K562 (cell line): ENCODE measurements around the gene SHROOM3. TPM values are rescaled to one million over a fixed set of nuclear protein-coding genes. Genes with fewer than 3 reads are reported as not detected.

Experiments used
- ATAC-seq: fragments of 200-7000 bp; cut with Tn5 transposase; 3 replicates; pipeline ENCODE4 v1.9.1; 2020; ENCODE audit warnings: moderate library complexity
- BruUV-seq: library from RNA; stranded (reverse); fragments of 400-500 nt; replicated peaks from 2 replicates; lab custom pipeline; 2021; lab: Mats Ljungman, UMichigan
- CTCF ChIA-PET: fragments of 300-600 bp; formaldehyde crosslinking; extraction: SDS; loops from one replicate; lab custom pipeline; 2021; ENCODE audit warnings: low intra/inter-chr PET ratio; lab: Yijun Ruan, JAX
- POLR2A ChIA-PET: fragments of 300-600, 350-650 bp; sonication (Branson Sonifier 250); formaldehyde crosslinking; extraction: SDS; loops from one replicate; lab custom pipeline; 2021; ENCODE audit warnings: antibody characterized with exemption, inconsistent platforms; lab: Yijun Ruan, JAX
- DNase-seq, 4 experiments: peaks; one replicate each; pipeline versions ENCODE4 v3.0.0 to v3.0.0-alpha.2; 2011 to 2018; ENCODE audit warnings: low spot score in 3 of 4, mixed read lengths in 3 of 4; ENCODE audit errors: extremely low read depth in 1 of 4
- FAIRE-seq: peaks from 2 replicates; lab custom pipeline; 2011; peaks lifted over from hg19 to GRCh38; lab: Jason Lieb, UNC
- H2AFZ ChIP-seq: 2 replicates; pipeline ENCODE4 v1.6.0; 2011; ENCODE audit warnings: low read depth, low read length, control low read depth, inconsistent platforms
- H3K27ac ChIP-seq: fragments of 200-600 bp; 3 replicates; pipeline ENCODE4 v1.8.0; 2011; ENCODE audit warnings: low read depth, mild to moderate bottlenecking, control low read depth, inconsistent platforms, low read length, moderate library complexity, mixed read lengths; ENCODE audit errors: extremely low read depth
- H3K27me3 ChIP-seq, 2 experiments: fragments of 300-600 bp in 1 of 2; 2 replicates in 1 of 2; 3 replicates in 1 of 2; pipeline versions ENCODE4 v1.6.0 to v1.8.0; 2011; ENCODE audit warnings: inconsistent platforms in 2 of 2, low read length in 2 of 2, mild to moderate bottlenecking in 1 of 2, mixed read lengths in 1 of 2, moderate library complexity in 1 of 2; ENCODE audit not compliant: control insufficient read depth in 2 of 2, insufficient read depth in 2 of 2
- H3K36me3 ChIP-seq: fragments of 300-600 bp; 3 replicates; pipeline ENCODE4 v1.8.0; 2011; ENCODE audit warnings: mild to moderate bottlenecking, low read length, inconsistent platforms; ENCODE audit not compliant: control insufficient read depth, insufficient read depth
- H3K4me1 ChIP-seq, 2 experiments: fragments of 200-600 bp in 1 of 2; replicated peaks in 1 of 2; 2 replicates in 1 of 2; 3 replicates in 1 of 2; pipeline versions ENCODE4 v1.5.1 to v1.8.0; 2011; ENCODE audit warnings: inconsistent platforms in 2 of 2, low read length in 2 of 2, mild to moderate bottlenecking in 1 of 2, mixed read lengths in 1 of 2, moderate library complexity in 1 of 2; ENCODE audit not compliant: control insufficient read depth in 2 of 2, insufficient read depth in 2 of 2
- H3K4me2 ChIP-seq: 2 replicates; pipeline ENCODE4 v1.6.1; 2011; ENCODE audit warnings: low read length, control low read depth, inconsistent platforms, mixed read lengths; ENCODE audit not compliant: insufficient read depth
- H3K4me3 ChIP-seq: fragments of 200-600 bp; sonication (generic), shearing (Covaris generic); 2 replicates; pipeline ENCODE4 v1.5.1; 2016; ENCODE audit warnings: control low read depth, inconsistent platforms
- H3K79me2 ChIP-seq: fragments of 200-600 bp; 3 replicates; pipeline ENCODE4 v1.8.0; 2011; ENCODE audit warnings: low read length, inconsistent platforms; ENCODE audit not compliant: control insufficient read depth, insufficient read depth
- H3K9ac ChIP-seq, 2 experiments: 2 replicates each; pipeline versions ENCODE4 v1.6.0 to v1.6.1; 2011; ENCODE audit warnings: low read depth in 2 of 2, low read length in 2 of 2, control low read depth in 1 of 2, inconsistent platforms in 1 of 2, mild to moderate bottlenecking in 1 of 2, mixed read lengths in 1 of 2; ENCODE audit not compliant: insufficient read depth in 1 of 2
- H3K9me1 ChIP-seq: one replicate; pipeline ENCODE4 v1.6.0; 2011; ENCODE audit warnings: inconsistent platforms, mild to moderate bottlenecking, low read length, moderate library complexity; ENCODE audit not compliant: control insufficient read depth, insufficient read depth
- H3K9me3 ChIP-seq: replicated peaks from 2 replicates; pipeline ENCODE4 v1.5.1; 2011; ENCODE audit warnings: low read depth, low read length, inconsistent platforms; ENCODE audit not compliant: control insufficient read depth, insufficient read depth
- H4K20me1 ChIP-seq: replicated peaks from 2 replicates; pipeline ENCODE4 v1.6.1; 2011; ENCODE audit warnings: low read length, inconsistent platforms, mixed read lengths; ENCODE audit not compliant: control insufficient read depth, insufficient read depth
- C11orf30 ChIP-seq: fragments of 450-650 bp; IDR thresholded peaks from 2 replicates; pipeline ENCODE4 v1.6.1; 2016; ENCODE audit warnings: low read depth, mild to moderate bottlenecking
- GATAD2A ChIP-seq: fragments of 450-650 bp; IDR thresholded peaks from 2 replicates; pipeline ENCODE4 v1.6.1; 2017
- MAFF ChIP-seq: IDR thresholded peaks from 2 replicates; pipeline ENCODE4 v1.6.1; 2012; ENCODE audit warnings: low read length, improper control_type of control experiment
- RBM39 ChIP-seq: fragments of 200-400 bp; formaldehyde crosslinking; optimal IDR thresholded peaks from 2 replicates; pipeline ENCODE3; 2018; ENCODE audit warnings: low read depth, low read length
- SPI1 ChIP-seq: IDR thresholded peaks from 2 replicates; pipeline ENCODE4 v1.6.1; 2011; ENCODE audit warnings: low read depth, low read length, control low read depth, borderline replicate concordance
- ZNF695 ChIP-seq: fragments of 450-650 bp; formaldehyde crosslinking; IDR thresholded peaks from 2 replicates; pipeline ENCODE4 v1.4.0; 2020; ENCODE audit warnings: mild to moderate bottlenecking, moderate library complexity
- WGBS: fragments of 100-300 bp; shearing (Covaris generic); methylation state at CpG from one replicate; pipeline ENCODE4 v1.1.6; 2016; ENCODE audit warnings: low coverage, mixed read lengths; ENCODE audit not compliant: insufficient coverage; ENCODE audit errors: missing lambda C conversion rate; 5-methylcytosine and 5-hydroxymethylcytosine counted together
- in situ Hi-C: fragments of 300-500 bp; cut with MboI; formaldehyde crosslinking; loops from 4 replicates; pipeline ENCODE4 v1.15.0; 2018; ENCODE audit warnings: inconsistent platforms, mixed read lengths
- intact Hi-C: fragments of 100-400 bp; cut with micrococcal nuclease; formaldehyde crosslinking; loops from 2 replicates; pipeline ENCODE4 v1.14.2; 2022
- polyA plus RNA-seq, 8 experiments: library from polyadenylated mRNA; depleted of rRNA in 4 of 8; stranded (reverse) in 5 of 8; unstranded in 3 of 8; fragments of >200 nt; fragmentation: Nextera tagmentation in 2 of 8; fragmentation: Illumina TruSeq in 1 of 8; extraction: Ambion mirVana in 2 of 8; extraction: Trizol in 1 of 8; gene quantifications; 2 replicates each; pipeline versions ENCODE4 v1.2.1 to v1.2.3, GENCODE V29; 2011 to 2014; ENCODE audit warnings: inconsistent platforms in 1 of 8, missing spikeins in 1 of 8
- total RNA-seq, 7 experiments: library from RNA; depleted of rRNA in 6 of 7; stranded (reverse); fragments of >200 nt in 6 of 7; fragmentation: Illumina TruSeq in 2 of 7; extraction: Trizol in 2 of 7; gene quantifications; 2 replicates each; pipeline versions ENCODE4 v1.2.1 to v1.2.3, GENCODE V29; 2011 to 2021; ENCODE audit warnings: low replicate concordance in 1 of 7
- TF ChIP-seq, protein P1 (sequence below): fragments of 200-600 bp; sonication (generic); IDR thresholded peaks from one replicate; pipeline ENCODE4 v1.6.1; 2012; ENCODE audit warnings: mild to moderate bottlenecking, low read depth, low read length, inconsistent platforms
- TF ChIP-seq, protein P2 (sequence below): fragments of 450-650 bp; IDR thresholded peaks from 2 replicates; pipeline ENCODE4 v1.6.1; 2017; ENCODE audit warnings: mild to moderate bottlenecking, moderate library complexity
- TF ChIP-seq, protein P3 (sequence below), 2 experiments: fragments of 450-650 bp; IDR thresholded peaks; 2 replicates each; pipeline ENCODE4 v1.6.1; 2016

The SHROOM3 gene
- total and polyA plus RNA-seq, 9 of the 15 experiments (the other 6 are each of a cell fraction or from before 2014, with no cell fraction given): 0.01 to 0.07 TPM; not detected in 7

DNA sequence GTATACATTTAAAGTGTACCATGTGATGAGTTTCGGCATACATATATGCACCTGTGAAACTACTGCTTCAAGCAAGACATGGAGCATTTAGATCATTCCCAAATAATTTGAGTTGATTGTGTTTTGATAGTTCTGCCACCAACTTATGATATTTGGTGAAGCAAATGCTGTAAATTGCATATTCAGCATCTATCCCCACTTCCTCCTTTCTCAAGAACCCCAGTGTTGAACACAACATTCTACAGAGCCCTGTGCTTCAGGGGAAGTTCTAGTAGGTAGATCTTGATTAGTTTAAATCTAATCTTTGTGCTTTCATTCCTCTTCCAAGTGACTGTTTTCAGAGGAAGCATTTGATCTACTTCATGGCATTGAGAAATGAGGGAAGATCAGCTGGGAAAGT is 5.4 kb upstream of the SHROOM3 start:
- no peak overlapping the region for H3K4me2 ChIP-seq
- no peak overlapping the region for H3K9ac ChIP-seq
- in situ Hi-C loops (loop anchor here (5.0 to 10.0 kb wide), 2 partner anchors 78 to 325 kb away; no protein-coding TSS in a partner anchor), intact Hi-C loops (loop anchor here (1.0 to 10.0 kb wide), 5 partner anchors 76 to 775 kb away; no protein-coding TSS in a partner anchor)
- no TSS peak for BruUV-seq
- H4K20me1 ChIP-seq: no peaks in the 10 kb centered on the region
- no peaks in the 10 kb centered on the region for H3K36me3 ChIP-seq
- CTCF ChIA-PET: interaction anchor here (1.1 kb wide), 1 partner anchor 73 kb away, joined by 4 read pairs; no protein-coding TSS in a partner anchor
- H3K27me3 ChIP-seq: no peaks in the 10 kb centered on the region
- H3K9me3 ChIP-seq: no peaks in the 10 kb centered on the region
- POLR2A ChIA-PET: no interaction called here
- no peak for ATAC-seq
- no peak overlapping the region for H3K4me3 ChIP-seq
- H3K4me1 ChIP-seq: no peaks in the 10 kb centered on the region
- H3K27ac ChIP-seq: no peak overlapping the region
- no peak for DNase-seq
- peak; percentile 67 for FAIRE-seq
- H2AFZ ChIP-seq: no peak overlapping the region
- no peaks in the 10 kb centered on the region for H3K9me1 ChIP-seq
- 24% methylated on average over 1 of the region's 1 CpG for WGBS
- no peaks in the 10 kb centered on the region for H3K79me2 ChIP-seq
- TF ChIP-seq, protein P1, sequence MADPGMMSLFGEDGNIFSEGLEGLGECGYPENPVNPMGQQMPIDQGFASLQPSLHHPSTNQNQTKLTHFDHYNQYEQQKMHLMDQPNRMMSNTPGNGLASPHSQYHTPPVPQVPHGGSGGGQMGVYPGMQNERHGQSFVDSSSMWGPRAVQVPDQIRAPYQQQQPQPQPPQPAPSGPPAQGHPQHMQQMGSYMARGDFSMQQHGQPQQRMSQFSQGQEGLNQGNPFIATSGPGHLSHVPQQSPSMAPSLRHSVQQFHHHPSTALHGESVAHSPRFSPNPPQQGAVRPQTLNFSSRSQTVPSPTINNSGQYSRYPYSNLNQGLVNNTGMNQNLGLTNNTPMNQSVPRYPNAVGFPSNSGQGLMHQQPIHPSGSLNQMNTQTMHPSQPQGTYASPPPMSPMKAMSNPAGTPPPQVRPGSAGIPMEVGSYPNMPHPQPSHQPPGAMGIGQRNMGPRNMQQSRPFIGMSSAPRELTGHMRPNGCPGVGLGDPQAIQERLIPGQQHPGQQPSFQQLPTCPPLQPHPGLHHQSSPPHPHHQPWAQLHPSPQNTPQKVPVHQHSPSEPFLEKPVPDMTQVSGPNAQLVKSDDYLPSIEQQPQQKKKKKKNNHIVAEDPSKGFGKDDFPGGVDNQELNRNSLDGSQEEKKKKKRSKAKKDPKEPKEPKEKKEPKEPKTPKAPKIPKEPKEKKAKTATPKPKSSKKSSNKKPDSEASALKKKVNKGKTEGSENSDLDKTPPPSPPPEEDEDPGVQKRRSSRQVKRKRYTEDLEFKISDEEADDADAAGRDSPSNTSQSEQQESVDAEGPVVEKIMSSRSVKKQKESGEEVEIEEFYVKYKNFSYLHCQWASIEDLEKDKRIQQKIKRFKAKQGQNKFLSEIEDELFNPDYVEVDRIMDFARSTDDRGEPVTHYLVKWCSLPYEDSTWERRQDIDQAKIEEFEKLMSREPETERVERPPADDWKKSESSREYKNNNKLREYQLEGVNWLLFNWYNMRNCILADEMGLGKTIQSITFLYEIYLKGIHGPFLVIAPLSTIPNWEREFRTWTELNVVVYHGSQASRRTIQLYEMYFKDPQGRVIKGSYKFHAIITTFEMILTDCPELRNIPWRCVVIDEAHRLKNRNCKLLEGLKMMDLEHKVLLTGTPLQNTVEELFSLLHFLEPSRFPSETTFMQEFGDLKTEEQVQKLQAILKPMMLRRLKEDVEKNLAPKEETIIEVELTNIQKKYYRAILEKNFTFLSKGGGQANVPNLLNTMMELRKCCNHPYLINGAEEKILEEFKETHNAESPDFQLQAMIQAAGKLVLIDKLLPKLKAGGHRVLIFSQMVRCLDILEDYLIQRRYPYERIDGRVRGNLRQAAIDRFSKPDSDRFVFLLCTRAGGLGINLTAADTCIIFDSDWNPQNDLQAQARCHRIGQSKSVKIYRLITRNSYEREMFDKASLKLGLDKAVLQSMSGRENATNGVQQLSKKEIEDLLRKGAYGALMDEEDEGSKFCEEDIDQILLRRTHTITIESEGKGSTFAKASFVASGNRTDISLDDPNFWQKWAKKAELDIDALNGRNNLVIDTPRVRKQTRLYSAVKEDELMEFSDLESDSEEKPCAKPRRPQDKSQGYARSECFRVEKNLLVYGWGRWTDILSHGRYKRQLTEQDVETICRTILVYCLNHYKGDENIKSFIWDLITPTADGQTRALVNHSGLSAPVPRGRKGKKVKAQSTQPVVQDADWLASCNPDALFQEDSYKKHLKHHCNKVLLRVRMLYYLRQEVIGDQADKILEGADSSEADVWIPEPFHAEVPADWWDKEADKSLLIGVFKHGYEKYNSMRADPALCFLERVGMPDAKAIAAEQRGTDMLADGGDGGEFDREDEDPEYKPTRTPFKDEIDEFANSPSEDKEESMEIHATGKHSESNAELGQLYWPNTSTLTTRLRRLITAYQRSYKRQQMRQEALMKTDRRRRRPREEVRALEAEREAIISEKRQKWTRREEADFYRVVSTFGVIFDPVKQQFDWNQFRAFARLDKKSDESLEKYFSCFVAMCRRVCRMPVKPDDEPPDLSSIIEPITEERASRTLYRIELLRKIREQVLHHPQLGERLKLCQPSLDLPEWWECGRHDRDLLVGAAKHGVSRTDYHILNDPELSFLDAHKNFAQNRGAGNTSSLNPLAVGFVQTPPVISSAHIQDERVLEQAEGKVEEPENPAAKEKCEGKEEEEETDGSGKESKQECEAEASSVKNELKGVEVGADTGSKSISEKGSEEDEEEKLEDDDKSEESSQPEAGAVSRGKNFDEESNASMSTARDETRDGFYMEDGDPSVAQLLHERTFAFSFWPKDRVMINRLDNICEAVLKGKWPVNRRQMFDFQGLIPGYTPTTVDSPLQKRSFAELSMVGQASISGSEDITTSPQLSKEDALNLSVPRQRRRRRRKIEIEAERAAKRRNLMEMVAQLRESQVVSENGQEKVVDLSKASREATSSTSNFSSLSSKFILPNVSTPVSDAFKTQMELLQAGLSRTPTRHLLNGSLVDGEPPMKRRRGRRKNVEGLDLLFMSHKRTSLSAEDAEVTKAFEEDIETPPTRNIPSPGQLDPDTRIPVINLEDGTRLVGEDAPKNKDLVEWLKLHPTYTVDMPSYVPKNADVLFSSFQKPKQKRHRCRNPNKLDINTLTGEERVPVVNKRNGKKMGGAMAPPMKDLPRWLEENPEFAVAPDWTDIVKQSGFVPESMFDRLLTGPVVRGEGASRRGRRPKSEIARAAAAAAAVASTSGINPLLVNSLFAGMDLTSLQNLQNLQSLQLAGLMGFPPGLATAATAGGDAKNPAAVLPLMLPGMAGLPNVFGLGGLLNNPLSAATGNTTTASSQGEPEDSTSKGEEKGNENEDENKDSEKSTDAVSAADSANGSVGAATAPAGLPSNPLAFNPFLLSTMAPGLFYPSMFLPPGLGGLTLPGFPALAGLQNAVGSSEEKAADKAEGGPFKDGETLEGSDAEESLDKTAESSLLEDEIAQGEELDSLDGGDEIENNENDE: no peak
- TF ChIP-seq C11orf30 (peak; percentile 60), MAFF (peak; percentile 44; the same call in 1 of the 2 replicates), SPI1 (peak; percentile 81; the same call in 1 of the 2 replicates), RBM39 (no peak), ZNF695 (no peak), GATAD2A (no peak)
- TF ChIP-seq, protein P2, sequence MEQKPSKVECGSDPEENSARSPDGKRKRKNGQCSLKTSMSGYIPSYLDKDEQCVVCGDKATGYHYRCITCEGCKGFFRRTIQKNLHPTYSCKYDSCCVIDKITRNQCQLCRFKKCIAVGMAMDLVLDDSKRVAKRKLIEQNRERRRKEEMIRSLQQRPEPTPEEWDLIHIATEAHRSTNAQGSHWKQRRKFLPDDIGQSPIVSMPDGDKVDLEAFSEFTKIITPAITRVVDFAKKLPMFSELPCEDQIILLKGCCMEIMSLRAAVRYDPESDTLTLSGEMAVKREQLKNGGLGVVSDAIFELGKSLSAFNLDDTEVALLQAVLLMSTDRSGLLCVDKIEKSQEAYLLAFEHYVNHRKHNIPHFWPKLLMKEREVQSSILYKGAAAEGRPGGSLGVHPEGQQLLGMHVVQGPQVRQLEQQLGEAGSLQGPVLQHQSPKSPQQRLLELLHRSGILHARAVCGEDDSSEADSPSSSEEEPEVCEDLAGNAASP: no peak
- TF ChIP-seq, protein P3, sequence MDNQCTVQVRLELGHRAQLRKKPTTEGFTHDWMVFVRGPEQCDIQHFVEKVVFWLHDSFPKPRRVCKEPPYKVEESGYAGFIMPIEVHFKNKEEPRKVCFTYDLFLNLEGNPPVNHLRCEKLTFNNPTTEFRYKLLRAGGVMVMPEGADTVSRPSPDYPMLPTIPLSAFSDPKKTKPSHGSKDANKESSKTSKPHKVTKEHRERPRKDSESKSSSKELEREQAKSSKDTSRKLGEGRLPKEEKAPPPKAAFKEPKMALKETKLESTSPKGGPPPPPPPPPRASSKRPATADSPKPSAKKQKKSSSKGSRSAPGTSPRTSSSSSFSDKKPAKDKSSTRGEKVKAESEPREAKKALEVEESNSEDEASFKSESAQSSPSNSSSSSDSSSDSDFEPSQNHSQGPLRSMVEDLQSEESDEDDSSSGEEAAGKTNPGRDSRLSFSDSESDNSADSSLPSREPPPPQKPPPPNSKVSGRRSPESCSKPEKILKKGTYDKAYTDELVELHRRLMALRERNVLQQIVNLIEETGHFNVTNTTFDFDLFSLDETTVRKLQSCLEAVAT (IDR thresholded peaks at IDR 0.05): no peak
